Stimulated activated CD8-positive, alpha-beta memory T cell treated with anti-CD3 and anti-CD28 coated beads, Interleukin-7, amount 100 ng/mL, for 4 hours (primary cell): Measurements from ENCODE around the gene NUTM2F.
"Not testable (repeated sequence)": the region's sequence is repeated elsewhere in the genome, so short reads cannot be mapped to it uniquely, and the experiment has no call there.

Source experiments
- DNase-seq, 2 donors: peaks; one replicate each; pipeline ENCODE4 v3.0.0-alpha.2; 2020; ENCODE audit warnings: low read depth in 2 of 2

Gene NUTM2F, protein sequence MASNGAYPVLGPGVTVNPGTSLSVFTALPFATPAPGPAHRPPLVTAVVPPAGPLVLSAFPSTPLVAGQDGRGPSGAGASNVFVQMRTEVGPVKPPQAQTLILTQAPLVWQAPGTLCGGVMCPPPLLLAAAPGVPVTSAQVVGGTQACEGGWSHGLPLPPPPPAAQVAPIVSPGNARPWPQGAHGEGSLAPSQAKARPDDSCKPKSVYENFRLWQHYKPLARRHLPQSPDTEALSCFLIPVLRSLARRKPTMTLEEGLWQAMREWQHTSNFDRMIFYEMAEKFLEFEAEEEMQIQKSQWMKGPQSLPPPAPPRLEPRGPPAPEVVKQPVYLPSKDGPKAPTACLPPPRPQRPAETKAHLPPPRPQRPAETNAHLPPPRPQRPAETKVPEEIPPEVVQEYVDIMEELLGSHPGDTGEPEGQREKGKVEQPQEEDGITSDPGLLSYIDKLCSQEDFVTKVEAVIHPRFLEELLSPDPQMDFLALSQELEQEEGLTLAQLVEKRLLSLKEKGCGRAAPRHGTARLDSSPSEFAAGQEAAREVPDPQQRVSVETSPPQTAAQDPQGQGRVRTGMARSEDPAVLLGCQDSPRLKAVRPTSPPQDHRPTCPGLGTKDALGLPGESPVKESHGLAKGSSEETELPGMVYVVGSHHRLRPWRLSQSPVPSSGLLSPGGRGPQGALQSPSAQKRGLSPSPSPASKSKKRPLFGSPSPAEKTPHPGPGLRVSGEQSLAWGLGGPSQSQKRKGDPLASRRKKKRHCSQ

DNA sequence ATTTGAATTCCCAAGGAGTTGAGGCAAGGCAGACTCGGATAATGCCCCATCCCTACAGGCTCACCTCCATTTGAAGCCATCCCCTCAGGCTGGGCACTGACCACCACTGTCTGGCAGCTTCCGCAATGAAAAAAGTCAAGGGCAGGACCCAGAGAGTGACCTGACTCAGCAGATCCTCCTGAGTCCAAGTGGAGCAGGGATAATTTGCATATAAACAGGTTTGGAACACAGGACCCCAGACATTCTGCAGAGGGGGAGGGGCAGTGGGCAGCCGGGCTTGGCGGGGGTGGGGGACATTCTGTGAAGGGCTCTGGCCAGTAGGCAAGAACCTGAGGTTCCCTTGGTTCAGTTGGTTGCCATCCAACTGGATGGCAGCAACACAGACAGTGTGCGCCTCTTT, at the start of gene NUTM2F:
Gene NUTM2F, minus strand, starts transcription at position 101 of the 400 bp plus-strand sequence. Its CDS starts 21 bp downstream, at position 80.
- not testable (repeated sequence) for DNase-seq

DNA sequence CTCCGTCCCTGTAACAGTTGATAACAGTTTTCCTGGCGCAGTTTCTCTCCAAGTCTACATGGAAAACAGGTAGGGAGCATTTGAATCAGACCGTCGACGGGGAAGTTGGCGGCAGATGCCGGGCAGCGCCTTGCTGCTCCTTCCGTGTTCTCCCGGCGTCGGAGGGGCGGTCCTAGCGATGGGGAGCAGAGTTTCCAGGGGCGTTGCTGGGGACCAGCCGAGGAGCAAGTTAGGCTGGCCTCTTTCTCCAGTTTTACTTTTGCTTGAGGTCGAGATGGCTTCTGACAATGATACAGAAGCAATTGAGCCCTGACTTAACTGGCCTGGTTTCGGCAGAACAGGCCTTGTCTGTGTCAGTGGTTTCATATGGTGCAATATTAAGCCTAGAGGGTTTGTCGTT, 46.8 kb upstream of the NUTM2F start:
- not testable (repeated sequence) for DNase-seq

DNA sequence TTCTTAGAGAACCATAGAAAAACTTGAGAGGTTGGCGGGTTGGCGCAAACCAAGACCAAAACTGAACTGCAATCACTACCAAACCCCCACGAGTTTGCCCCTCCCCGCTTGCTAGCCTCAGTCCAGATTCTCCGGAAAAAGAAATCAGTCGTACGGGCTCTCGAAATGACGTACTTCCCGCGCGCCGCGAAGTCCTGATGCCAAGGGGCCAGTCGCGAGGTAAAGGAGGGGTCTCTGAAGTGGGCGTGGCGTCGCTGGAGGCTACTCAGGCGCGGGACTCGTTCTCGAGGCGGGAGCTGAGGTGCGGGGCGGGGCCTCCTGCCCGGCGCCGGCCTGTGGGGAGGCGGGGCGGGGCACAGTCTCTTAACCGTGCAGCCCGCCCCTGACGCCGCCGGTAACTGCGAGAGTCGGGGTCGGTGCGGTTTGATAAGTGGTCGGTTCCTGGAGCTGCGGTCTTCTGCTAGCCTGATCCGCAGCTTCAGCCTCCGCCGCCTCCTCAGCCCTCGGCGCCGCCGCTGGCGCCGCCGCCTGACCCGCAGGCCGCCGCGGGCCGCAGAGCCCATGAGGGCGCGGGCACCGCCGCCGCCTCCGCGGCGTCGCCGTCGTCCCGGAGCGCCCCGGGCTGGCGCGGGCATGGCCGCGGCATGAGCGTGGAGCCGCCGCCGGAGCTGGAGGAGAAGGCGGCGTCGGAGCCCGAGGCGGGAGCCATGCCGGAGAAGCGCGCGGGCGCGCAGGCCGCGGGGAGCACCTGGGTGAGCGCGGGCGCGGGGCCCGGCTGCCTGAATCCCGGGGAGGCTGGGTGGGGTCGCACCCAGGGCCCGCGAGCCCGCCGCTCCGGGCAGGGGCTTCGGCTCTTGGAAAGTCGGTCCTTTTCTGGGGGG, 46.0 kb upstream of the NUTM2F start:
- DNase-seq, result peak; percentile 80 to 89

DNA sequence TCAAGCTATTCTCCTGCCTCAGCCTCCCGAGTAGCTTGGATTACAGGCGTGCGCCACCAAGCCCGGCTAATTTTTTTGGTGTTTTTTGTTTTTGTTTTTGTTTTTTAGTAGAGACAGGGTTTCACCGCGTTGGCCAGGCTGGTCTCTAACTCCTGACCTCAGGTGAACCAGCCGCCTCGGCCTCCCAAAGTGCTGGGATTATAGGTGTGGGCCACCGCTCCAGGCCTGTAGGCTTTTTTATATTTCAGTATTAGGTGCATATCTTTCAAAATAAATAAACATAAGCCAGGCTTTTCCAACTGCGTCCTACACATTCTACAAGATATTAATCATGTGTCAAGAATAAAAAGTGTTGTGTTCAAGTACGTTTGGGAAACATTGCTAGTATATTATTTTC, 45.3 kb upstream of the NUTM2F start:
- not testable (repeated sequence) for DNase-seq

DNA sequence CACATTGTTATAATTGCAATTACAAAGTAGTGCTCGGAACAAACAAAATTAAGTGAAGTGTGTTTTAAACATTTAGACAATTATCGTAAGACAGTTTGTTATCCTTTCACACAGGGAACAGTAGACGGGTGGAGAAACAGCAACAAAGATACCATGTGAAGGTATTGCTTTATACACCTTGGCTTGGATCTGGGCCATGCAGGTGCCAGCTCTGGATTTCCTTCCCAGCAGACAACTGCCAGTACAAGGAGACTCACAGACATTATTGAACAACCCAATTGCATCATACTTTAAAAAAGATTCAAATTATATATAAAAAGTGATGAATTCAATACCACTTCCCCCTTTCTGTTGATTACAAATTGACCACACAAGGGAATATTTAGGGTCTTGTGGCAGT, 41.8 kb upstream of the NUTM2F start:
- DNase-seq, result not testable (repeated sequence)

DNA sequence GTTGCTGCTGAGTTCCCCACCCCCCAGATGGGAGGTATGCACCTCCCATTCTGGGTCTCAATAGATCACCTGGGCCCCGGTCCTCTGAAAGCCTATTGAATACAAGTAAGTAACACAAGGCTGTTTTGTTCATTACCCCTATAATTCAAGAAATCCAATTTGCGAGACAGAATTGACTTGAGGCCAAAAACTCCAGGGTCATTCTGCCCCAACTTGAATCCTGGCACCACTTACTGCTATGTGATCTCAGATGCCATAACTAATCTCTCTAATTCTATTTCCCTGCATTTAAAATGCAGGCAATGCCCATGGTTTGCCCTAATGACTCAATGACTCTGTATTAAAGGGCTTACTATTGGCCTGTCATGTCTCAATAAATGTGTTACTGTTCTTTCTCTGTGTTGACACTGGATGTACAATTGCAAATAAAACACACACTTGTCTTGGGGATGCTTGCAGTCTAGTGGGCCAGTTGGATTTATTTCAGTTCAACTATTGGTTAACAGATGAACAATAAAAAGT, 35.7 kb upstream of the NUTM2F start:
- DNase-seq, result not testable (repeated sequence)

DNA sequence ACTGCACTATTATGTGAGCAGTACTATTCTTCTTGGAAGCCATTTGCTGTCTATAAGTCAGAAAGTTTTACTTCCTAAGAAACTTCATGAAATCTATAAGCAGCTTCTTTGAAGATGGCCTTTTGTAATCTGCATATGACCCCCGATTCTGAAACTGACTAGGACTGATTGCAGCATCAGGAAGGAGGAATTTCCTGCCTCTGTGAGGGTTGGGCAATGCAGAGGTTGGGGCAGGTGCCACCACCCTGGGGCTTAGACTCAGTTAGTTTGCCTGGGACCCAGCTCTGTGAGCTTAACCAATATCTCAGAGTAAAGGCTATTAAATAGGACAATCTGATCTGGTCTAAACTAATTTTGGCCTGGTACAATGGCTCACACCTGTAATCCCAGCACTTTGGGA, 28.7 kb upstream of the NUTM2F start:
- DNase-seq, result not testable (repeated sequence)

DNA sequence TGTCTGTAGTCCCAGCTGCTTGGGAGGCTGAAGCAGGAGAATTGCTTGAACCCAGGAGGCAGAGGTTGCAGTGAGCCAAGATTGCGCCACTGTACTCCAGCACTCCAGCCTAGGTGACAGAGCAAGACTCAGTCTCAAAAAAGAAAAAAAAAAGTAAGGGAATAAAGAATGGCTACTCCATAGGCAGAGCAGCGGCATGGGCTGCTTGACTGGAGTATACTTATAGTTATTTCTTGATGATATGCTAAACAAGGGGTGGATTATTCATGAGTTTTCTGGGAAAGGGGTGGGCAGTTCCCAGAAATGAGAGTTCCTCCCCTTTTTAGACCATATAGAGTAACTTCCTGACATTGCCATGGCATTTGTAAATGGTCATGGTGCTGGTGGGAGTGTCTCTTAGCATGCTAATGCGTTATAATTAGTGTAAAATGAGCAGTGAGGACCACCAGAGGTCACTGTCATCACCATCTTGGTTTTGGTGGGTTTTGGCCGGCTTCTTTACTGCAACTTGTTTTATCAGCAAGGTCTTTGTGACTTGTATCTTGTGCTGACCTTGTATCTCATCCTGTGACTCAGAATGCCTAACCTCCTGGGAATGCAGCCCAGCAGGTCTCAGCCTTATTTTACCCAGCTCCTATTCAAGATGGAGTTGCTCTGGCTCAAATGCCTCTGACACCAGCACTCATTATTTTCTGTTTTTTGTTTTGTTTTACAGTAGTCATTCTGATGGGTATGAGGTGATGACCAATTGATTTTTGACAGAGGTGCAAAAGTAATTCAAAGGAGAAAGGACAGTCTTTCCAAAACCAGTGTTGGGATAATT, 23.7 kb upstream of the NUTM2F start:
- not testable (repeated sequence) for DNase-seq

DNA sequence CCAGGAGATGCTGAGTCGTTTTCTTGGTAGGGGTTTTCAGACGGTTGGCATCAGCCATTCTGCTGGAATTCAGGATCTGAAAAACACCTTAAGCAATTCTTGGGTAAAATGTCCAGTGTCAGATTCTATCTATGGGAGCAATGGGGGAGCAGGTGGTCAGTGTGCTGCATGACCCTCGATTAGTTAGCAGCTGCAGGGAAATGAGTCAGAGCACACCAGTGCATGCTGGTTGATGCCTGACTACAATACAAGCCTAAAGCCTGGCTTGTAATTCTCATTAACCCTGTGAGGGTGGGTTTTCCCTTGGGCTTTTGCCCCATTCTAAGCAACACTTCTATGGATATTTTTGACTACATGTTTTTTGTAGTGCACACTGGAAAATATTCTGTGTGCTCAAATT, 20.3 kb upstream of the NUTM2F start:
- not testable (repeated sequence) for DNase-seq

DNA sequence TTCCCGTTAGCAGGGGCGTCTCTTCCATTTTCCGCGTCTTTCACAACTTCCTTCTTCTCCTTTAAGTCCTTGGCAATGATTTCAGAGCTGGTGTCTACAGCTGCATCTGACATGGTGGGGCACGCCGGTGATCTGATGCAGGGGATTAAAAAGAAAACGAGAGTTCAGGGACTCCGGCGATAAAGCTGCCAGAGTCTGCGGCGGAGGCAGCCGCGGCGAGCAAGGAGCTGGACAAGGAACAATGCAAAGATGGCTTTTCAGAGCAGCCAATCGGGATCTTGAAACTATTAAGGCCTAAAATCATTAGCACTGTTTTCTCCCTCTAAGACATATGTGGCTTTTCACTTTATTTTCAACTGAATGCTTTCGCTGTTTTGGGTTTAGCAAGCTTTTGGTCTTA, 19.0 kb upstream of the NUTM2F start:
- DNase-seq, result not testable (repeated sequence)

DNA sequence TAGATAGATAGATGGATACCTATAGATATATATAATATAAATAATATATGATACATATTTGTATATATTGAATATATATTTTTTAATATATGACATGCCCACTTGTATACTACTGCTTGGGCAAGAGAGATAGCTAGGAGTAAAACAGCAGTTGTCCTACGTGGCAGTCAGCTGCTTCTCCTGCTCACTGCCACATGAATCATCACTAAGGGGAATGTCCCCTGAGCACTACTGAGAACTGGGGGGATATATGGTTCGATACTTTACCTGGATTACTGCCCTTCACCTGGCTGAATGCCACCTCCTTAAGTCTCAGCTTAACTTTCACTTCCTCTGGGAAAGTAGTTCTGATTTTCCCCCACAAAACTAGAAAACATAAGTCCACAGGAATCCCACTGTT, 13.3 kb upstream of the NUTM2F start:
- not testable (repeated sequence) for DNase-seq

DNA sequence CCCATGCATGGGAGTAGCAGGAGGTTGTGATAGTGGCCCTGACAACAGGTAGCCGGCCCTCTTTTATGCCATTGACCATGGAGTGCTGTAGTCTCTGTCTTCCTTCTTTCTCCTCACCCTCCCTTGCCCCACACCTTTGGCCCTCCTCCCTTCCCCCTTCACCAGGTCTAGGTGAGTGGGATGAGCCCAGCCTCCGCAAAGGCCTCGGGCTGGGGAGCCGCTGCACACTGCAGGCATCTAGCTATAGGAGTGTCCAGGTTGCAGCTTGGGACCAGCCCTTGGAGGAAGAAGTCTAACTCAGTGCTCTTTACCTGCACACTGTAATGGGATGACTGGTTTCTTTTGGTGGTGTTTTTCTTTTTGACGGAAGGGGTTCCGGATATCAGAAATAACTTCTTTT, 12.3 kb upstream of the NUTM2F start:
- not testable (repeated sequence) for DNase-seq

DNA sequence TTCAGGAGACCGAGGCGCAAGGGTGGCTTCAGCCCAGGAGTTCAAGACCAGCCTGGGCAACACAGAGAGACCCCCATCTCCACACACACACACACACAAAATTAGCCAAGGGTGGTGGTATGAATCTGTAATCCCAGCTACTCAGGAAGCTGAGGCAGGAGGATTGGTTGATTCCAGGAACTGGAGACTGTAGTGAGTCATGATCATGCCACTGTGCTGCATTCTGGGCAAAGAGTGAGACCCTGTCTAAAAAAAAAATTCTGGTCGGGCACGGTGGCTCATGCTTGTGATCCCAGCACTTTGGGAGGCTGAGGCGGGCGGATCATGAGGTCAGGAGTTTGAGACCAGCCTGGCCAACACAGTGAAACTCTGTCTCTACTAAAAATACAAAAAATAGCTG, 11.2 kb upstream of the NUTM2F start:
- DNase-seq, result not testable (repeated sequence)

DNA sequence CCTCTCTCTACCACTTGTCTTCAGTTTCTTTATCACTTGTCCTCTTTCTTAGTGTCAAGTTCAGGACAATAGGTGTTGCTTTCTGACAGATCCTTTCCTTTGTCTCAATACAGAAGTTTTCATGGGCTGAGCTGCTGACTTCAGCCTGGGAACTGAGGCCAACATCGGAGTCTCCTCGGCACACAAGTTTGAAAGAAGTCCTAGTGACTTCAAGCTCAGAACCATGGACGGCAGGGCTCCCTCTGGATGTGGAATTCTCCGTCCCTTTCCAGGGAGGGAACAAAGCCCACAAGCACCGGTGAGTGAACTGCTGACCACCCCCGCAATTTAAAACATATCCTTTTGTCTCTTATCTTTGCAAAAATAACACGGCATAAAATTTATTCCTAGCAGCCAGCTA, 10.3 kb upstream of the NUTM2F start:
- DNase-seq, result not testable (repeated sequence)

DNA sequence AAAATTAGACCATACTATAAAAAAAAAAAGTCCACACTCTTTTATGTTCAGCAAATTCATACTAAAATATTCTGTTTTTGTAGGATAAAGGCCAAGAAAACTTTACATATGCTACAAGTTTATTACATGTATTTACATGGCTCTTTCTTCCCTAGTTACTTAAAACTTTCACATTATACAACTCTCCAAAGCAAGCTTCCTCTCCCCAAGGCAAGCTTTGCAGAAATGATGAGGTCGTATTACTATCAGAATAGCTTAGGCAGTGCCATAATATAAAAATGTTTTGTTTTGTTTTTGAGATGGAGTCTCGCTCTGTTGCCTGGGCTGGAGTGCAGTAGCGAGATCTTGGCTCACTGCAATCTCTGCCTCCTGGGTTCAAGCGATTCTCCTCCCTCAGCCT, 8.0 kb upstream of the NUTM2F start:
- not testable (repeated sequence) for DNase-seq

DNA sequence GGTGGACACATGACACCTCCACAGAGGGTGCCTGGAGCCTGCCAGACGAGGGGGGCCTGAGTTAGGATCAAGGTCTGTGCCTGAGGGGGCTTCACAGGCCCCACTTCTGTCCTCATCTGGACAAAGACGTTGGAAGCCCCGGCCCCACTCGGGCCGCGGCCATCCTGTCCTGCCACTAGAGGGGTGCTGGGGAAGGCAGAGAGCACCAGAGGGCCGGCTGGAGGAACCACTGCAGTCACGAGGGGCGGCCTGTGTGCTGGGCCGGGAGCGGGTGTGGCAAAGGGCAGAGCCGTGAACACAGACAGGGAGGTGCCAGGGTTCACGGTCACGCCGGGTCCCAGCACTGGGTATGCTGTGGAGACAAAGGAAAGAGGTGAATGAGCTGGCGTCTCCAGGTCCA, 2.9 kb downstream of the NUTM2F start:
- DNase-seq, result not testable (repeated sequence)

DNA sequence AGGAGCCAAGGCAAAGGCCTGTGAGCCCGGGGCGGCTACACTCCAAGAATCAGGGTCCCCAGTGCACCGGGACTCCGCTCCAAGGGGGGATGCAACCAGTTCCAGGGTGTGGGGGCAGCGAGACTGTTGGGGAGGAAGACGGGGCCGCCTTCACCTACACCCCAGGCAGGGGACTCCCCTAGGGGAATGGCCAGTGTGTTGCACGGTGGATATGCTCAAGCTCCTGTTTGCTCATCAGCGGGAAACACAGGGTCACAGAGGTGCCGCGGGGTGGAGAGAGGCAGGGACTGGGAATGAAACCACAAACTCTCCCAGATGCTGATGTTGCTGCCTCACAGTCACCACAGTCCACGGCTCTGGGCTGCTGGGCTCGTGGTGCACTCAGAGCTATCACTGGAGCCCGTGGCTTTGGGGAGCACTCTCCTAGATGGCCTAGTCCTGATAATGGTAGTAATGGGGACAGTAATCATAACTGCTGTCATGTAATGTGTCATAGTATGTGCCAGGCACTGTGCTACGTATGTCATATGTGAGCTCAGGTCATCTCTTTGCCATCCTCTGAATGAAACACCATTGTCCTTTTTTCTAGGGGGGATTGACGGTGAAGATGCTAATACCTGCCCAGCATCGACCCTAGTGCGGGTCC, 5.2 kb downstream of the NUTM2F start:
- DNase-seq, result not testable (repeated sequence)

DNA sequence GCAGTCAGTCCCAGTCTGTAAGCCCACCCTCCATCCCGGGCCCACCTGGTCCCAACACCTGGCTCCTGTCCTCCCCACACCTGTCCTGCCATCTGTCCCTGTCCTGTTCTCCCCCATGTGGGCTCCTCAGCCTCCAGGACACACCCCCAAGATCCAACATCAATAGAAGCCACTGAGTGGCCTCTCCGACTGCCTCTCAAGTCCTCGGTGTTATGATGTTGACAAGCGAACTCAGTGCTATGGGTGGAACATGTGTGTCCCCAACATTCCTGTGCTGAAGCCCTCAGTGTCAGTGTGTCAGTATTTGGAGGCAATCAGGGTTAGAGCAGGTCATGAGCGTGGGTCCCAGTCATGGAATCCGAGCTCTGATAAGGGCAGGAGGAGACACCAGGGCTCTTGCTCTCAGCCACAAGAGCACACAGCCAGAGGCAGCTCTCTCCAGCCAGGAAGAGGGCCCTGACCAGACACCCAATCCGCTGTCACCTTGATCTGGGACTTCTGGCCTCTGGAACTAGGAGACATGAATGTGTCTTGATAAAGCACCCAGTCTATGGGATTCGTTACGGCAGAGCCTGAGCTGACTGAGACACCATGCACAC, 6.0 kb downstream of the NUTM2F start:
- DNase-seq, result not testable (repeated sequence)

DNA sequence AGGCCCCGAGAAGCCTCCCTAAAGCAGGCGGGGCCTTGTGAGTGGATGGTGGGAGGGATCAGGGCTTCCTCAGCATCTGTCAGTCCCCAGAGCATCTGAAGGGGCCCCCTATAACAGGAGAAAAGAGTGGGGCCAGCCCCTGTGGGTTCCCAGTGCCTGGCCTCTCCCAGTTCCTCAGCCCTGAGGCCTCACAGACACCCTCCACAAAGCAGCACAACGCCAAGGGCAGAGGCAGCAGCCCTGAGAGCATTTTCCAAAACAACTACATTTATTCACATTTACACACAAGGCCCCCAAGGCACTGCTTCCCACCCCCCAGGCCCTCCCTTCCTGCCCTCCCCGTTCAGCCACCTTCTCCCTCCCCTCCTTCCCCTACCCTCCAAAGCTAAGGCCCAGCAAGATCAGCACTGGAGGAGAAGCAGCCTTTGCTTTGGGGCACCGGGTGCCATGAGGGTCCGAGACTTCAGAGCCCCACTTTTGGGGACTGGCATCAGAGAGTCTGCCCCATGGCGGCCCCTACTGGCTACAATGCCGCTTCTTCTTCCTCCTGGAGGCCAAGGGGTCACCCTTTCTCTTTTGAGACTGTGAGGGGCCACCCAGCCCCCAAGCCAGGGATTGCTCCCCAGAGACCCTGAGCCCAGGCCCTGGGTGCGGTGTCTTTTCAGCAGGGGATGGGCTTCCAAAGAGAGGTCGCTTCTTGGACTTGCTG, 10.3 kb downstream of the NUTM2F start:
- DNase-seq, result not testable (repeated sequence)
